HepG2 (cell line): ENCODE results near the gene PHF10. TPM values are rescaled to one million over a fixed set of nuclear protein-coding genes. Genes with fewer than 3 reads are reported as not detected.

Experiments used
- BHLHE40 ChIP-seq: IDR thresholded peaks from 2 replicates; pipeline ENCODE4 v1.6.1; 2011; ENCODE audit warnings: low read length, improper control_type of control experiment
- CBFB ChIP-seq: sonication (generic); formaldehyde crosslinking; IDR thresholded peaks from 2 replicates; pipeline ENCODE4 v1.4.0; 2020; ENCODE audit warnings: missing genetic modification reagents
- CBX2 ChIP-seq, 2 experiments: fragments of 200-600 bp in 1 of 2; sonication (generic); formaldehyde crosslinking in 1 of 2; IDR thresholded peaks; 2 replicates each; pipeline versions ENCODE4 v1.7.0 to v1.8.1; 2018 to 2022; ENCODE audit warnings: low read depth in 2 of 2, low read length in 1 of 2, mild to moderate bottlenecking in 1 of 2, missing genetic modification reagents in 1 of 2
- DPF2 ChIP-seq: sonication (generic); formaldehyde crosslinking; IDR thresholded peaks from 2 replicates; pipeline ENCODE4 v1.4.0; 2020; ENCODE audit warnings: mild to moderate bottlenecking, low read depth, missing genetic modification reagents, borderline replicate concordance
- EEA1 ChIP-seq: sonication (generic); formaldehyde crosslinking; IDR thresholded peaks from 2 replicates; pipeline ENCODE4 v1.5.1; 2020; ENCODE audit warnings: mild to moderate bottlenecking, missing genetic modification reagents, borderline replicate concordance
- ELF1 ChIP-seq: sonication (generic); formaldehyde crosslinking; IDR thresholded peaks from 2 replicates; pipeline ENCODE4 v1.4.0; 2020; ENCODE audit warnings: missing genetic modification reagents
- KDM5B ChIP-seq: sonication (generic); formaldehyde crosslinking; IDR thresholded peaks from 2 replicates; pipeline ENCODE4 v1.4.0; 2020; ENCODE audit warnings: missing genetic modification reagents, mild to moderate bottlenecking, borderline replicate concordance
- POLR2AphosphoS5 ChIP-seq: IDR thresholded peaks from 2 replicates; pipeline ENCODE4 v1.6.1; 2012; ENCODE audit warnings: low read depth, low read length
- RARG ChIP-seq: sonication (generic); formaldehyde crosslinking; IDR thresholded peaks from 2 replicates; pipeline ENCODE4 v1.4.0; 2020; ENCODE audit warnings: low read depth, mild to moderate bottlenecking, missing genetic modification reagents
- RBM22 ChIP-seq: fragments of 200-400 bp; formaldehyde crosslinking; optimal IDR thresholded peaks from 2 replicates; pipeline ENCODE3; 2017; ENCODE audit warnings: mild to moderate bottlenecking, low read length, moderate library complexity
- SOX6 ChIP-seq, 2 experiments: fragments of 450-650 bp in 1 of 2; sonication (generic) in 1 of 2; formaldehyde crosslinking in 1 of 2; IDR thresholded peaks; 2 replicates each; pipeline versions ENCODE4 v1.4.0 to v1.6.1; 2017 to 2020; ENCODE audit warnings: antibody characterized with exemption in 1 of 2, mild to moderate bottlenecking in 1 of 2, missing genetic modification reagents in 1 of 2
- SP140L ChIP-seq: sonication (generic); formaldehyde crosslinking; IDR thresholded peaks from 2 replicates; pipeline ENCODE4 v1.4.0; 2020; ENCODE audit warnings: missing genetic modification reagents, borderline replicate concordance
- TMF1 ChIP-seq: sonication (generic); formaldehyde crosslinking; IDR thresholded peaks from 2 replicates; pipeline ENCODE4 v1.8.1; 2022; ENCODE audit warnings: low read depth, missing genetic modification reagents
- ZNF598 ChIP-seq: sonication (generic); formaldehyde crosslinking; IDR thresholded peaks from 2 replicates; pipeline ENCODE4 v1.5.1; 2020; ENCODE audit warnings: mild to moderate bottlenecking, missing genetic modification reagents, borderline replicate concordance
- ZNF816 ChIP-seq: sonication (generic); formaldehyde crosslinking; IDR thresholded peaks from 2 replicates; pipeline ENCODE4 v1.8.0; 2022; ENCODE audit warnings: missing genetic modification reagents, mild to moderate bottlenecking, borderline replicate concordance
- polyA plus RNA-seq, 8 experiments: library from polyadenylated mRNA; depleted of rRNA in 3 of 8; stranded (reverse) in 7 of 8; unstranded in 1 of 8; fragments of >200 nt; fragmentation: Illumina TruSeq in 4 of 8; extraction: Trizol in 4 of 8; gene quantifications; 2 replicates each; pipeline versions ENCODE4 v1.2.1 to v1.2.3, GENCODE V29; 2011 to 2016; ENCODE audit warnings: low read depth in 4 of 8, missing spikeins in 1 of 8, mixed read lengths in 1 of 8; ENCODE audit not compliant: insufficient read depth in 1 of 8
- total RNA-seq, 5 experiments: library from RNA; depleted of rRNA; stranded (reverse); fragments of >200 nt; fragmentation: Illumina TruSeq; extraction: Trizol; gene quantifications; 2 replicates each; pipeline ENCODE4 v1.2.3, GENCODE V29; 2016; ENCODE audit warnings: low read depth in 1 of 5
- TF ChIP-seq, protein P1 (sequence below): sonication (generic); formaldehyde crosslinking; IDR thresholded peaks from 2 replicates; pipeline ENCODE4 v1.5.1; 2020; ENCODE audit warnings: mild to moderate bottlenecking, missing genetic modification reagents, borderline replicate concordance
- TF ChIP-seq, protein P2 (sequence below): sonication (generic); formaldehyde crosslinking; IDR thresholded peaks from 2 replicates; pipeline ENCODE4 v1.5.0; 2020; ENCODE audit warnings: missing genetic modification reagents
- TF ChIP-seq, protein P3 (sequence below): sonication (generic); formaldehyde crosslinking; IDR thresholded peaks from 2 replicates; pipeline ENCODE4 v1.4.0; 2020; ENCODE audit warnings: missing genetic modification reagents

The PHF10 gene
- total and polyA plus RNA-seq, 2 of the 13 experiments (the other 11 are each of a cell fraction or from before 2014, with no cell fraction given), result 42.1 to 84.1 TPM

DNA sequence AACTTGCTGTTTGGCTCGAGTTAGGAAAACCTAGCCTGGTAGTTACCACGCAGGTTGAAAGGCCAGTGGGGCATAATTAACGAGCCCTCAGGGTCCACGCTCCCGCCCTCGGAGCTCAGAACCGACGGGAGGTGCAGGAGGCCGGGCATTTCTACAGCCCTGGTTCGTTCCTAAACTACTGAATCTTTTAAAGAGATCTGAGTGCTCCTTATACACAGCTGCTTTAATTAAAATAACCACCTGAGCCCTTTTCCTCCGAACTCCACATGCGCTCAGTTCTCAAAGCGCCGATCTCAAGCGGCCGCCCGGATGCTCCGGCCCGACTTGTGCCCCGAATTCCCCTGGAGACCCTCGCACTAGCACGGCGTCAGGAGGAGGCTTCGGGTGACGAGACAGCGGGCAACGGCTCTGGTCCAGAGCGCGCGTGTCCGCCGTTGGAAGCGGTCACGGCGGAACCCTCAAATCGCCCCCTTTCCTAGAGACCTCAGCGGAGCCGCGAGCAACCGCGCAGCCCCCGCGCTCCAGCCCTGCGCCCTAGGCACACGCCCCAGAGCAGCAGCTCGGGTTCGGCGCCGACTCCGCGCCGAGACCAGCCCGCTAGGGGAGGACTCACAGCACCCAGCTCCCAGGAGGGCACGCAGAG, 22.9 kb downstream of the PHF10 start (continued):
- TF ChIP-seq, protein P1, sequence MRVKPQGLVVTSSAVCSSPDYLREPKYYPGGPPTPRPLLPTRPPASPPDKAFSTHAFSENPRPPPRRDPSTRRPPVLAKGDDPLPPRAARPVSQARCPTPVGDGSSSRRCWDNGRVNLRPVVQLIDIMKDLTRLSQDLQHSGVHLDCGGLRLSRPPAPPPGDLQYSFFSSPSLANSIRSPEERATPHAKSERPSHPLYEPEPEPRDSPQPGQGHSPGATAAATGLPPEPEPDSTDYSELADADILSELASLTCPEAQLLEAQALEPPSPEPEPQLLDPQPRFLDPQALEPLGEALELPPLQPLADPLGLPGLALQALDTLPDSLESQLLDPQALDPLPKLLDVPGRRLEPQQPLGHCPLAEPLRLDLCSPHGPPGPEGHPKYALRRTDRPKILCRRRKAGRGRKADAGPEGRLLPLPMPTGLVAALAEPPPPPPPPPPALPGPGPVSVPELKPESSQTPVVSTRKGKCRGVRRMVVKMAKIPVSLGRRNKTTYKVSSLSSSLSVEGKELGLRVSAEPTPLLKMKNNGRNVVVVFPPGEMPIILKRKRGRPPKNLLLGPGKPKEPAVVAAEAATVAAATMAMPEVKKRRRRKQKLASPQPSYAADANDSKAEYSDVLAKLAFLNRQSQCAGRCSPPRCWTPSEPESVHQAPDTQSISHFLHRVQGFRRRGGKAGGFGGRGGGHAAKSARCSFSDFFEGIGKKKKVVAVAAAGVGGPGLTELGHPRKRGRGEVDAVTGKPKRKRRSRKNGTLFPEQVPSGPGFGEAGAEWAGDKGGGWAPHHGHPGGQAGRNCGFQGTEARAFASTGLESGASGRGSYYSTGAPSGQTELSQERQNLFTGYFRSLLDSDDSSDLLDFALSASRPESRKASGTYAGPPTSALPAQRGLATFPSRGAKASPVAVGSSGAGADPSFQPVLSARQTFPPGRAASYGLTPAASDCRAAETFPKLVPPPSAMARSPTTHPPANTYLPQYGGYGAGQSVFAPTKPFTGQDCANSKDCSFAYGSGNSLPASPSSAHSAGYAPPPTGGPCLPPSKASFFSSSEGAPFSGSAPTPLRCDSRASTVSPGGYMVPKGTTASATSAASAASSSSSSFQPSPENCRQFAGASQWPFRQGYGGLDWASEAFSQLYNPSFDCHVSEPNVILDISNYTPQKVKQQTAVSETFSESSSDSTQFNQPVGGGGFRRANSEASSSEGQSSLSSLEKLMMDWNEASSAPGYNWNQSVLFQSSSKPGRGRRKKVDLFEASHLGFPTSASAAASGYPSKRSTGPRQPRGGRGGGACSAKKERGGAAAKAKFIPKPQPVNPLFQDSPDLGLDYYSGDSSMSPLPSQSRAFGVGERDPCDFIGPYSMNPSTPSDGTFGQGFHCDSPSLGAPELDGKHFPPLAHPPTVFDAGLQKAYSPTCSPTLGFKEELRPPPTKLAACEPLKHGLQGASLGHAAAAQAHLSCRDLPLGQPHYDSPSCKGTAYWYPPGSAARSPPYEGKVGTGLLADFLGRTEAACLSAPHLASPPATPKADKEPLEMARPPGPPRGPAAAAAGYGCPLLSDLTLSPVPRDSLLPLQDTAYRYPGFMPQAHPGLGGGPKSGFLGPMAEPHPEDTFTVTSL (CRISPR knock-in tag), result 0 out of 2 replicates have a peak, but pooled peaks have one; percentile 32
- peak; percentile 89; the same call in 1 of the 2 replicates for TF ChIP-seq TMF1 (CRISPR knock-in tag)
- no peak for TF ChIP-seq CBX2 (IDR thresholded peaks at IDR 0.05; ENCODE audit: low read depth, low read length)
- TF ChIP-seq CBX2 (CRISPR knock-in tag; IDR thresholded peaks at IDR 0.05; ENCODE audit: low read depth), result 0 out of 2 replicates have a peak, but pooled peaks have one; percentile 11
- TF ChIP-seq KDM5B (CRISPR knock-in tag), result peak; percentile 47; the same call in 1 of the 2 replicates
- TF ChIP-seq BHLHE40, result no peak
- no peak for TF ChIP-seq CBFB (CRISPR knock-in tag)
- TF ChIP-seq EEA1, result 0 out of 2 replicates have a peak, but pooled peaks have one; percentile 0
- TF ChIP-seq ZNF816 (CRISPR knock-in tag), result peak; percentile 60; the same call in 1 of the 2 replicates
- TF ChIP-seq, protein P2, sequence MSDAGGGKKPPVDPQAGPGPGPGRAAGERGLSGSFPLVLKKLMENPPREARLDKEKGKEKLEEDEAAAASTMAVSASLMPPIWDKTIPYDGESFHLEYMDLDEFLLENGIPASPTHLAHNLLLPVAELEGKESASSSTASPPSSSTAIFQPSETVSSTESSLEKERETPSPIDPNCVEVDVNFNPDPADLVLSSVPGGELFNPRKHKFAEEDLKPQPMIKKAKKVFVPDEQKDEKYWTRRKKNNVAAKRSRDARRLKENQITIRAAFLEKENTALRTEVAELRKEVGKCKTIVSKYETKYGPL (CRISPR knock-in tag), result no peak
- TF ChIP-seq, protein P3, sequence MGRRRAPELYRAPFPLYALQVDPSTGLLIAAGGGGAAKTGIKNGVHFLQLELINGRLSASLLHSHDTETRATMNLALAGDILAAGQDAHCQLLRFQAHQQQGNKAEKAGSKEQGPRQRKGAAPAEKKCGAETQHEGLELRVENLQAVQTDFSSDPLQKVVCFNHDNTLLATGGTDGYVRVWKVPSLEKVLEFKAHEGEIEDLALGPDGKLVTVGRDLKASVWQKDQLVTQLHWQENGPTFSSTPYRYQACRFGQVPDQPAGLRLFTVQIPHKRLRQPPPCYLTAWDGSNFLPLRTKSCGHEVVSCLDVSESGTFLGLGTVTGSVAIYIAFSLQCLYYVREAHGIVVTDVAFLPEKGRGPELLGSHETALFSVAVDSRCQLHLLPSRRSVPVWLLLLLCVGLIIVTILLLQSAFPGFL (CRISPR knock-in tag), result peak; percentile 67; the same call in 1 of the 2 replicates
- TF ChIP-seq ZNF598 (CRISPR knock-in tag), result peak; percentile 90; the same call in 1 of the 2 replicates
- TF ChIP-seq POLR2AphosphoS5, result no peak
- peak; percentile 37; the same call in 1 of the 2 replicates for TF ChIP-seq RARG (CRISPR knock-in tag)
- no peak for TF ChIP-seq ELF1
- peak; percentile 6 for TF ChIP-seq RBM22
- TF ChIP-seq SOX6 (IDR thresholded peaks at IDR 0.05), result no peak
- peak; percentile 56; the same call in 1 of the 2 replicates for TF ChIP-seq SOX6 (CRISPR knock-in tag; IDR thresholded peaks at IDR 0.05)
- 0 out of 2 replicates have a peak, but pooled peaks have one; percentile 29 for TF ChIP-seq DPF2 (CRISPR knock-in tag)
- no peak for TF ChIP-seq SP140L (CRISPR knock-in tag)
